ENCODE measurements around the gene CLEC4G. TPM values are rescaled to one million over a fixed set of nuclear protein-coding genes. Genes with fewer than 3 reads are reported as not detected.
A peak's percentile ranks its signal among the peaks of the same experiment; 100 is the strongest.

The CLEC4G gene
- total and polyA plus RNA-seq, 9 of the 15 experiments (the other 6 are each of a cell fraction or from before 2014, with no cell fraction given), result not detected

DNA sequence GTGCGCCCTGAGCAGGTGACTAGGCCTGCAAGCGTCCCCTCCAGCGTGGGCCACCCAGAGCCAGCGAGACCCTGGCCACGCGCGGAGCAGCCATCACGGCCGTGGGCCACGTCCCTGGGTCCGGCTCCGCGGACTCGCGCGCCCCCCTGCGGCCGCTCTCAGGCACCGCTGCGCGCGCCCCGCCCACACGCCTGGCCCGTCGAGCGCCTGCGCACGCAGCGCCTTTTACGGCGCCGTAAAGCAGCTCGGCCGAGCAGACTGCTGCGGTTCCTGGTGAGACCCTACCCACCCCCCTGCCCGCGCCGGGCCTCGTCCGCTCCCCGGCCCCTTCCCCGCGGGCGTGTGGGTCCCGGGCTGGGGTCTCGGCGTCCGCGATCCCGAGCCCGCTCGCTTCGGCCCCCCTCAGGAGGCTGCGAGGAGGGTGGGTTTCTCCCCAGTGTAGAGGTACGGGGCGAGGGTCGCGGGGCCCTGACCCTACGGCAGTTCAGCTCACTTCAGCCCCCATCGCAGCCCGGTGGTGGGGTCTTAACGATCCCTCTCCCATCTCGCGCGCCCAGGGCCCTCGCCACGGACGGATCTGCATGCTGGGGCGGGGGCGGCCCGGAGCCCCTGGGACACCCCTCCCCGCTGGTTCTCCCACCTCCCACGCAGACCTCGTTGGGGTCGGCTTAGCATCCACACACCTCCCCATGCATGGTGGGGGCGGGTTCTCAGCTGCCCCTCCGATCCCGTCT is 51.1 kb downstream of the CLEC4G start, which contains the start of gene TRAPPC5 (continued):
- peak; percentile 80; the same call in 1 of the 2 replicates for TF ChIP-seq MTA3 (IDR thresholded peaks at IDR 0.05; ENCODE audit: borderline replicate concordance)
- peak in 1 of 2 experiments; percentile 71; a peak in 2 of 4 replicates for TF ChIP-seq NONO (IDR thresholded peaks at IDR 0.05; ENCODE audit: low read depth in 2 of 2, low read length in 1 of 2)
- TF ChIP-seq, protein P1, sequence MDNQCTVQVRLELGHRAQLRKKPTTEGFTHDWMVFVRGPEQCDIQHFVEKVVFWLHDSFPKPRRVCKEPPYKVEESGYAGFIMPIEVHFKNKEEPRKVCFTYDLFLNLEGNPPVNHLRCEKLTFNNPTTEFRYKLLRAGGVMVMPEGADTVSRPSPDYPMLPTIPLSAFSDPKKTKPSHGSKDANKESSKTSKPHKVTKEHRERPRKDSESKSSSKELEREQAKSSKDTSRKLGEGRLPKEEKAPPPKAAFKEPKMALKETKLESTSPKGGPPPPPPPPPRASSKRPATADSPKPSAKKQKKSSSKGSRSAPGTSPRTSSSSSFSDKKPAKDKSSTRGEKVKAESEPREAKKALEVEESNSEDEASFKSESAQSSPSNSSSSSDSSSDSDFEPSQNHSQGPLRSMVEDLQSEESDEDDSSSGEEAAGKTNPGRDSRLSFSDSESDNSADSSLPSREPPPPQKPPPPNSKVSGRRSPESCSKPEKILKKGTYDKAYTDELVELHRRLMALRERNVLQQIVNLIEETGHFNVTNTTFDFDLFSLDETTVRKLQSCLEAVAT (IDR thresholded peaks at IDR 0.05), result no peak
- TF ChIP-seq SAFB (IDR thresholded peaks at IDR 0.05; ENCODE audit: borderline replicate concordance, low read depth, low read length), result peak; percentile 97
- TF ChIP-seq DDX20 (tag; IDR thresholded peaks at IDR 0.05; ENCODE audit: low read depth), result no peak
- TF ChIP-seq, protein P2, sequence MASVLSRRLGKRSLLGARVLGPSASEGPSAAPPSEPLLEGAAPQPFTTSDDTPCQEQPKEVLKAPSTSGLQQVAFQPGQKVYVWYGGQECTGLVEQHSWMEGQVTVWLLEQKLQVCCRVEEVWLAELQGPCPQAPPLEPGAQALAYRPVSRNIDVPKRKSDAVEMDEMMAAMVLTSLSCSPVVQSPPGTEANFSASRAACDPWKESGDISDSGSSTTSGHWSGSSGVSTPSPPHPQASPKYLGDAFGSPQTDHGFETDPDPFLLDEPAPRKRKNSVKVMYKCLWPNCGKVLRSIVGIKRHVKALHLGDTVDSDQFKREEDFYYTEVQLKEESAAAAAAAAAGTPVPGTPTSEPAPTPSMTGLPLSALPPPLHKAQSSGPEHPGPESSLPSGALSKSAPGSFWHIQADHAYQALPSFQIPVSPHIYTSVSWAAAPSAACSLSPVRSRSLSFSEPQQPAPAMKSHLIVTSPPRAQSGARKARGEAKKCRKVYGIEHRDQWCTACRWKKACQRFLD (CRISPR knock-in tag; IDR thresholded peaks at IDR 0.05), result no peak
- TF ChIP-seq HCFC1 (IDR thresholded peaks at IDR 0.05; ENCODE audit: low read depth, low read length), result peak; percentile 35; the same call in 1 of the 2 replicates
- TF ChIP-seq, protein P3, sequence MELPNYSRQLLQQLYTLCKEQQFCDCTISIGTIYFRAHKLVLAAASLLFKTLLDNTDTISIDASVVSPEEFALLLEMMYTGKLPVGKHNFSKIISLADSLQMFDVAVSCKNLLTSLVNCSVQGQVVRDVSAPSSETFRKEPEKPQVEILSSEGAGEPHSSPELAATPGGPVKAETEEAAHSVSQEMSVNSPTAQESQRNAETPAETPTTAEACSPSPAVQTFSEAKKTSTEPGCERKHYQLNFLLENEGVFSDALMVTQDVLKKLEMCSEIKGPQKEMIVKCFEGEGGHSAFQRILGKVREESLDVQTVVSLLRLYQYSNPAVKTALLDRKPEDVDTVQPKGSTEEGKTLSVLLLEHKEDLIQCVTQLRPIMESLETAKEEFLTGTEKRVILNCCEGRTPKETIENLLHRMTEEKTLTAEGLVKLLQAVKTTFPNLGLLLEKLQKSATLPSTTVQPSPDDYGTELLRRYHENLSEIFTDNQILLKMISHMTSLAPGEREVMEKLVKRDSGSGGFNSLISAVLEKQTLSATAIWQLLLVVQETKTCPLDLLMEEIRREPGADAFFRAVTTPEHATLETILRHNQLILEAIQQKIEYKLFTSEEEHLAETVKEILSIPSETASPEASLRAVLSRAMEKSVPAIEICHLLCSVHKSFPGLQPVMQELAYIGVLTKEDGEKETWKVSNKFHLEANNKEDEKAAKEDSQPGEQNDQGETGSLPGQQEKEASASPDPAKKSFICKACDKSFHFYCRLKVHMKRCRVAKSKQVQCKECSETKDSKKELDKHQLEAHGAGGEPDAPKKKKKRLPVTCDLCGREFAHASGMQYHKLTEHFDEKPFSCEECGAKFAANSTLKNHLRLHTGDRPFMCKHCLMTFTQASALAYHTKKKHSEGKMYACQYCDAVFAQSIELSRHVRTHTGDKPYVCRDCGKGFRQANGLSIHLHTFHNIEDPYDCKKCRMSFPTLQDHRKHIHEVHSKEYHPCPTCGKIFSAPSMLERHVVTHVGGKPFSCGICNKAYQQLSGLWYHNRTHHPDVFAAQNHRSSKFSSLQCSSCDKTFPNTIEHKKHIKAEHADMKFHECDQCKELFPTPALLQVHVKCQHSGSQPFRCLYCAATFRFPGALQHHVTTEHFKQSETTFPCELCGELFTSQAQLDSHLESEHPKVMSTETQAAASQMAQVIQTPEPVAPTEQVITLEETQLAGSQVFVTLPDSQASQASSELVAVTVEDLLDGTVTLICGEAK (IDR thresholded peaks at IDR 0.05), result 0 out of 2 replicates have a peak, but pooled peaks have one; percentile 24
- TF ChIP-seq, protein P3 (CRISPR knock-in tag; IDR thresholded peaks at IDR 0.05), result no peak
- TF ChIP-seq PTTG1 (tag; IDR thresholded peaks at IDR 0.05; ENCODE audit: low read depth), result no peak
- TF ChIP-seq, protein P4, sequence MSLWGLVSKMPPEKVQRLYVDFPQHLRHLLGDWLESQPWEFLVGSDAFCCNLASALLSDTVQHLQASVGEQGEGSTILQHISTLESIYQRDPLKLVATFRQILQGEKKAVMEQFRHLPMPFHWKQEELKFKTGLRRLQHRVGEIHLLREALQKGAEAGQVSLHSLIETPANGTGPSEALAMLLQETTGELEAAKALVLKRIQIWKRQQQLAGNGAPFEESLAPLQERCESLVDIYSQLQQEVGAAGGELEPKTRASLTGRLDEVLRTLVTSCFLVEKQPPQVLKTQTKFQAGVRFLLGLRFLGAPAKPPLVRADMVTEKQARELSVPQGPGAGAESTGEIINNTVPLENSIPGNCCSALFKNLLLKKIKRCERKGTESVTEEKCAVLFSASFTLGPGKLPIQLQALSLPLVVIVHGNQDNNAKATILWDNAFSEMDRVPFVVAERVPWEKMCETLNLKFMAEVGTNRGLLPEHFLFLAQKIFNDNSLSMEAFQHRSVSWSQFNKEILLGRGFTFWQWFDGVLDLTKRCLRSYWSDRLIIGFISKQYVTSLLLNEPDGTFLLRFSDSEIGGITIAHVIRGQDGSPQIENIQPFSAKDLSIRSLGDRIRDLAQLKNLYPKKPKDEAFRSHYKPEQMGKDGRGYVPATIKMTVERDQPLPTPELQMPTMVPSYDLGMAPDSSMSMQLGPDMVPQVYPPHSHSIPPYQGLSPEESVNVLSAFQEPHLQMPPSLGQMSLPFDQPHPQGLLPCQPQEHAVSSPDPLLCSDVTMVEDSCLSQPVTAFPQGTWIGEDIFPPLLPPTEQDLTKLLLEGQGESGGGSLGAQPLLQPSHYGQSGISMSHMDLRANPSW (CRISPR knock-in tag; IDR thresholded peaks at IDR 0.05), result 0 out of 2 replicates have a peak, but pooled peaks have one; percentile 39
